Neuron (in vitro differentiated cells): Measurements from ENCODE around the gene TCEA3.
A peak's percentile ranks its signal among the peaks of the same experiment; 100 is the strongest.

Experiments
- H2AFZ ChIP-seq: one replicate; pipeline ENCODE4 v1.6.1; 2013; ENCODE audit warnings: low read depth, mild to moderate bottlenecking, inconsistent platforms, low read length, moderate library complexity
- H3K27me3 ChIP-seq: one replicate; pipeline ENCODE4 v1.6.1; 2013; ENCODE audit warnings: low read length; ENCODE audit not compliant: insufficient read depth
- H3K36me3 ChIP-seq: one replicate; pipeline ENCODE4 v1.6.1; 2013; ENCODE audit warnings: low read length; ENCODE audit not compliant: insufficient read depth
- H3K4me1 ChIP-seq: one replicate; pipeline ENCODE4 v1.6.1; 2013; ENCODE audit warnings: low read length; ENCODE audit not compliant: insufficient read depth
- H3K4me3 ChIP-seq: 2 replicates; pipeline ENCODE4 v1.5.1; 2013; ENCODE audit warnings: mild to moderate bottlenecking, low read length, moderate library complexity
- H3K9me3 ChIP-seq: one replicate; pipeline ENCODE4 v1.6.1; 2013; ENCODE audit warnings: low read length

The TCEA3 gene

GRCh38 chr1:23403735-23404486 lies 20.6 kb downstream of the TCEA3 start:
- peaks cover 10% of the 10 kb centered on the region for H3K4me1 ChIP-seq
- no peaks in the 10 kb centered on the region for H3K27me3 ChIP-seq
- no peak overlapping the region for H3K4me3 ChIP-seq
- H3K36me3 ChIP-seq, result peaks cover 3% of the 10 kb centered on the region
- no peak overlapping the region for H2AFZ ChIP-seq
- no peaks in the 10 kb centered on the region for H3K9me3 ChIP-seq

- no peaks in the 10 kb centered on the region for H3K27me3 ChIP-seq
- peaks cover 10% of the 10 kb centered on the region for H3K4me1 ChIP-seq
- H3K9me3 ChIP-seq, result no peaks in the 10 kb centered on the region
- H3K36me3 ChIP-seq, result no peaks in the 10 kb centered on the region
- H3K4me3 ChIP-seq, result no peak overlapping the region
- H2AFZ ChIP-seq, result no peak overlapping the region
Measured at GRCh38 chr1:23403355-23403734, 21.2 kb downstream of the TCEA3 start.

GRCh38 chr1:23403038-23403336 lies 21.6 kb downstream of the TCEA3 start:
- no peaks in the 10 kb centered on the region for H3K27me3 ChIP-seq
- no peaks in the 10 kb centered on the region for H3K36me3 ChIP-seq
- no peak overlapping the region for H3K4me3 ChIP-seq
- peaks cover 10% of the 10 kb centered on the region for H3K4me1 ChIP-seq
- H2AFZ ChIP-seq, result no peak overlapping the region
- H3K9me3 ChIP-seq, result no peaks in the 10 kb centered on the region

- no peak overlapping the region for H2AFZ ChIP-seq
- no peaks in the 10 kb centered on the region for H3K27me3 ChIP-seq
- no peaks in the 10 kb centered on the region for H3K36me3 ChIP-seq
- peaks cover 10% of the 10 kb centered on the region for H3K4me1 ChIP-seq
- no peaks in the 10 kb centered on the region for H3K9me3 ChIP-seq
- no peak overlapping the region for H3K4me3 ChIP-seq
Measured at GRCh38 chr1:23402286-23403037, 22.1 kb downstream of the TCEA3 start.

- H3K36me3 ChIP-seq, result no peaks in the 10 kb centered on the region
- H2AFZ ChIP-seq, result no peak overlapping the region
- H3K27me3 ChIP-seq, result no peaks in the 10 kb centered on the region
- no peak overlapping the region for H3K4me3 ChIP-seq
- H3K9me3 ChIP-seq, result no peaks in the 10 kb centered on the region
- peaks cover 10% of the 10 kb centered on the region for H3K4me1 ChIP-seq
Measured at GRCh38 chr1:23401313-23401712, 23.2 kb downstream of the TCEA3 start.

- Histone ChIP-seq H3K4me1 (peaks cover 13% of the 10 kb centered on the region), H3K27me3 (no peaks in the 10 kb centered on the region), H3K36me3 (no peaks in the 10 kb centered on the region), H3K9me3 (no peaks in the 10 kb centered on the region), H3K4me3 (no peak overlapping the region), H2AFZ (no peak overlapping the region)
Measured at GRCh38 chr1:23400324-23401114, 24.0 kb downstream of the TCEA3 start.

GRCh38 chr1:23399229-23399628 lies 25.3 kb downstream of the TCEA3 start:
- H3K27me3 ChIP-seq, result no peaks in the 10 kb centered on the region
- no peaks in the 10 kb centered on the region for H3K9me3 ChIP-seq
- H3K36me3 ChIP-seq, result no peaks in the 10 kb centered on the region
- no peak overlapping the region for H2AFZ ChIP-seq
- no peak overlapping the region for H3K4me3 ChIP-seq
- peaks cover 26% of the 10 kb centered on the region for H3K4me1 ChIP-seq

GRCh38 chr1:23397908-23398307 lies 26.6 kb downstream of the TCEA3 start:
- Histone ChIP-seq H3K4me1 (peaks cover 21% of the 10 kb centered on the region), H3K4me3 (no peak overlapping the region)

GRCh38 chr1:23396380-23396779 lies 28.2 kb downstream of the TCEA3 start:
- no peak overlapping the region for H2AFZ ChIP-seq
- peaks cover 9% of the 10 kb centered on the region for H3K9me3 ChIP-seq
- H3K4me3 ChIP-seq, result no peak overlapping the region
- no peaks in the 10 kb centered on the region for H3K36me3 ChIP-seq
- H3K4me1 ChIP-seq, result peaks cover 20% of the 10 kb centered on the region
- H3K27me3 ChIP-seq, result no peaks in the 10 kb centered on the region

More at GRCh38 chr1:23397908-23398307, 26.6 kb downstream of the TCEA3 start:
- peaks cover 9% of the 10 kb centered on the region for H3K9me3 ChIP-seq
- no peaks in the 10 kb centered on the region for H3K36me3 ChIP-seq
- no peak overlapping the region for H2AFZ ChIP-seq
- no peaks in the 10 kb centered on the region for H3K27me3 ChIP-seq

GRCh38 chr1:23395849-23396248 lies 28.7 kb downstream of the TCEA3 start:
- no peaks in the 10 kb centered on the region for H3K36me3 ChIP-seq
- peaks cover 9% of the 10 kb centered on the region for H3K9me3 ChIP-seq
- no peak overlapping the region for H3K4me3 ChIP-seq
- H3K4me1 ChIP-seq, result peaks cover 20% of the 10 kb centered on the region
- no peak overlapping the region for H2AFZ ChIP-seq
- H3K27me3 ChIP-seq, result no peaks in the 10 kb centered on the region

GRCh38 chr1:23395154-23395724 lies 29.3 kb downstream of the TCEA3 start:
- H2AFZ ChIP-seq, result peak overlapping the region; percentile 14
- H3K36me3 ChIP-seq, result no peaks in the 10 kb centered on the region
- H3K4me1 ChIP-seq, result peaks cover 20% of the 10 kb centered on the region
- peaks cover 9% of the 10 kb centered on the region for H3K9me3 ChIP-seq
- no peak overlapping the region for H3K4me3 ChIP-seq
- no peaks in the 10 kb centered on the region for H3K27me3 ChIP-seq

- no peaks in the 10 kb centered on the region for H3K27me3 ChIP-seq
- peaks cover 20% of the 10 kb centered on the region for H3K4me1 ChIP-seq
- H3K36me3 ChIP-seq, result no peaks in the 10 kb centered on the region
- H3K9me3 ChIP-seq, result peaks cover 9% of the 10 kb centered on the region
- peak overlapping the region; percentile 14 for H2AFZ ChIP-seq
- H3K4me3 ChIP-seq, result no peak overlapping the region
Measured at GRCh38 chr1:23394684-23395083, 29.9 kb downstream of the TCEA3 start.

- H3K27me3 ChIP-seq, result no peaks in the 10 kb centered on the region
- H3K4me3 ChIP-seq, result no peak overlapping the region
- H2AFZ ChIP-seq, result no peak overlapping the region
- peaks cover 9% of the 10 kb centered on the region for H3K9me3 ChIP-seq
- no peaks in the 10 kb centered on the region for H3K36me3 ChIP-seq
- peaks cover 20% of the 10 kb centered on the region for H3K4me1 ChIP-seq
Measured at GRCh38 chr1:23394181-23394580, 30.4 kb downstream of the TCEA3 start.
